ENCODE data around the gene DPM3. TPM values are rescaled to one million over a fixed set of nuclear protein-coding genes. Genes with fewer than 3 reads are reported as not detected.

DPM3 gene
- total and polyA plus RNA-seq, 2 of the 13 experiments (the other 11 are each of a cell fraction or from before 2014, with no cell fraction given) = 23.2 to 53.4 TPM

DNA sequence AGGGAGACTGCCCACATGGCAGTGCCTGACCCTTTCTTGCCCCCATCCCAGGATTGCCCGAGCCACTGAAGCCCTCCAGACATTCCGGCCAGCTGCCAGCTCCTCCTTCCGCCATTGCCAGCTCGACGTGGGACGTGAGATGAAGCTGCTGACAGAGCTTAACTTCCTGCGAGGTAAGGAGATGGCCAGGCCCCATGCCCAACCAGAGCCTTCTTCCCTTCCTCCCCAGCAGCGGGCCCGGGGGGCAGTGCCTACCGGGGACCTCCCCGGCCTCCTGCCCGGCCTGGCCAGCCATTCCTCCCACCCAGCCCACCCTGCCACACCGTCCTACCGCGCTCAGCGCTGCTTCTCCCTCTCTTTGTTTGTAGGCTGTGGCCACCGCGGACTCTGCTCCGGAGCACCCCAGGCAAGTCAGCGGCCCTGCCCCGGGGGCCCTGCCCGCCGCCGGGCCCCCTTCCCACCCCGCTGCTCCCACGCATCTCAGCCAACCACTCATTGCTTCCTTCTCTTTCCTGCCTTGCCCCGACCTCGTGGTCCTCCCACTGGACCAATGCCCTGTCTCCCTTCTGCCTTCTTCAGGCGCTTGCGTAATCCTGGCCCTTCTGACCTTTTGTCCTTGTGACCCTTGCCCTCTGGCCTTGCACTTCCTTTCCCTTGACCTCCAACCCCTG, 38.2 kb upstream of the DPM3 start (continued):
- TF ChIP-seq ELF3 (CRISPR knock-in tag; IDR thresholded peaks at IDR 0.05) (no peak), FOXA3 (CRISPR knock-in tag; IDR thresholded peaks at IDR 0.05) (peak; percentile 46; the same call in 1 of the 2 replicates), HIVEP1 (CRISPR knock-in tag; IDR thresholded peaks at IDR 0.05) (no peak), ARID2 (CRISPR knock-in tag; IDR thresholded peaks at IDR 0.05; ENCODE audit: borderline replicate concordance) (no peak), HHEX (CRISPR knock-in tag; IDR thresholded peaks at IDR 0.05) (no peak), ZNF232 (CRISPR knock-in tag; IDR thresholded peaks at IDR 0.05; ENCODE audit: borderline replicate concordance) (peak; percentile 41; the same call in 1 of the 2 replicates), ZNF160 (CRISPR knock-in tag; IDR thresholded peaks at IDR 0.05) (no peak), RCOR2 (CRISPR knock-in tag; IDR thresholded peaks at IDR 0.05) (no peak), SOX6 (IDR thresholded peaks at IDR 0.05) (no peak), SOX6 (CRISPR knock-in tag; IDR thresholded peaks at IDR 0.05) (peak; percentile 58), ZNF501 (CRISPR knock-in tag; IDR thresholded peaks at IDR 0.05) (no peak), FLYWCH1 (CRISPR knock-in tag; IDR thresholded peaks at IDR 0.05) (no peak), PHF8 (CRISPR knock-in tag; IDR thresholded peaks at IDR 0.05) (peak; percentile 53; the same call in 1 of the 2 replicates), ATAD3A (CRISPR knock-in tag; IDR thresholded peaks at IDR 0.05) (no peak), ZFY (CRISPR knock-in tag; IDR thresholded peaks at IDR 0.05) (peak; percentile 27; the same call in 1 of the 2 replicates), ZSCAN12 (CRISPR knock-in tag; IDR thresholded peaks at IDR 0.05) (no peak), ZNF282 (IDR thresholded peaks at IDR 0.05; ENCODE audit: partially characterized antibody) (no peak), ZNF775 (CRISPR knock-in tag; IDR thresholded peaks at IDR 0.05; ENCODE audit: borderline replicate concordance) (no peak), ZNF207 (IDR thresholded peaks at IDR 0.05; ENCODE audit: borderline replicate concordance) (no peak), ZFAT (CRISPR knock-in tag; conservative IDR thresholded peaks at IDR 0.05) (no peak), ATRX (CRISPR knock-in tag; IDR thresholded peaks at IDR 0.05; ENCODE audit: borderline replicate concordance) (no peak), HNF4G (IDR thresholded peaks at IDR 0.05; ENCODE audit: borderline replicate concordance, low read depth, low read length) (peak; percentile 79; the same call in 1 of the 2 replicates), HNF4G (CRISPR knock-in tag; IDR thresholded peaks at IDR 0.05; ENCODE audit: borderline replicate concordance, low read depth) (peak; percentile 78; the same call in 1 of the 2 replicates), ZC3H13 (CRISPR knock-in tag; IDR thresholded peaks at IDR 0.05) (no peak), NR2F2 (IDR thresholded peaks at IDR 0.05; ENCODE audit: borderline replicate concordance, low read depth) (peak; percentile 98), ZNF530 (CRISPR knock-in tag; IDR thresholded peaks at IDR 0.05; ENCODE audit: low read depth) (no peak), MAZ (IDR thresholded peaks at IDR 0.05; ENCODE audit: borderline replicate concordance, low read depth, low read length) (no peak), MAZ (CRISPR knock-in tag; IDR thresholded peaks at IDR 0.05; ENCODE audit: low read depth) (0 out of 2 replicates have a peak, but pooled peaks have one; percentile 27), HOXA3 (CRISPR knock-in tag; IDR thresholded peaks at IDR 0.05) (peak; percentile 57; the same call in 1 of the 2 replicates)
- TF ChIP-seq, protein P1, sequence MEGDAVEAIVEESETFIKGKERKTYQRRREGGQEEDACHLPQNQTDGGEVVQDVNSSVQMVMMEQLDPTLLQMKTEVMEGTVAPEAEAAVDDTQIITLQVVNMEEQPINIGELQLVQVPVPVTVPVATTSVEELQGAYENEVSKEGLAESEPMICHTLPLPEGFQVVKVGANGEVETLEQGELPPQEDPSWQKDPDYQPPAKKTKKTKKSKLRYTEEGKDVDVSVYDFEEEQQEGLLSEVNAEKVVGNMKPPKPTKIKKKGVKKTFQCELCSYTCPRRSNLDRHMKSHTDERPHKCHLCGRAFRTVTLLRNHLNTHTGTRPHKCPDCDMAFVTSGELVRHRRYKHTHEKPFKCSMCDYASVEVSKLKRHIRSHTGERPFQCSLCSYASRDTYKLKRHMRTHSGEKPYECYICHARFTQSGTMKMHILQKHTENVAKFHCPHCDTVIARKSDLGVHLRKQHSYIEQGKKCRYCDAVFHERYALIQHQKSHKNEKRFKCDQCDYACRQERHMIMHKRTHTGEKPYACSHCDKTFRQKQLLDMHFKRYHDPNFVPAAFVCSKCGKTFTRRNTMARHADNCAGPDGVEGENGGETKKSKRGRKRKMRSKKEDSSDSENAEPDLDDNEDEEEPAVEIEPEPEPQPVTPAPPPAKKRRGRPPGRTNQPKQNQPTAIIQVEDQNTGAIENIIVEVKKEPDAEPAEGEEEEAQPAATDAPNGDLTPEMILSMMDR (CRISPR knock-in tag; IDR thresholded peaks at IDR 0.05) = 0 out of 2 replicates have a peak, but pooled peaks have one; percentile 14
